Measurements from ENCODE around the gene DOK7.

Gene DOK7

GRCh38 chr4:3515646-3516045 lies 52.5 kb downstream of the DOK7 start:
- Histone ChIP-seq H4K8ac (ENCODE audit: low read depth, low read length) (no peak overlapping the region), H3K4me1 (ENCODE audit: control insufficient read depth in 1 of 2, insufficient read depth in 2 of 2, low read length in 2 of 2) (no peaks in the 10 kb centered on the region), H3K27me3 (ENCODE audit: insufficient read depth, low read length) (no peaks in the 10 kb centered on the region), H3K27ac (ENCODE audit: low read depth, low read length) (no peak overlapping the region), H3K4ac (ENCODE audit: low read depth, low read length) (no peak overlapping the region), H2BK120ac (ENCODE audit: insufficient read depth, low read length, poor library complexity) (no peak overlapping the region), H3K79me2 (ENCODE audit: control insufficient read depth, insufficient read depth, low read length, poor library complexity) (no peaks in the 10 kb centered on the region), H3K79me1 (ENCODE audit: low read length) (no peaks in the 10 kb centered on the region), H3K23ac (ENCODE audit: low read length) (no peak overlapping the region), H4K91ac (ENCODE audit: low read depth, low read length) (no peak overlapping the region), H3K9me3 (ENCODE audit: insufficient read depth, low read depth, low read length) (no peaks in the 10 kb centered on the region), H3K18ac (ENCODE audit: low read length) (no peak overlapping the region), H2AK5ac (ENCODE audit: low read length) (no peak overlapping the region), H3K36me3 (ENCODE audit: control insufficient read depth in 1 of 2, insufficient read depth in 2 of 2, low read length in 2 of 2) (peaks cover 89 to 92% of the 10 kb centered on the region in 2 experiments), H4K12ac (ENCODE audit: low read depth, low read length) (no peak overlapping the region), H3K14ac (ENCODE audit: low read length) (no peak overlapping the region), H3K9ac (ENCODE audit: low read length) (no peak overlapping the region), H3K4me2 (ENCODE audit: low read length) (no peak overlapping the region), H2AFZ (ENCODE audit: insufficient read depth, low read length, poor library complexity) (no peak overlapping the region), H2BK12ac (ENCODE audit: low read length) (no peak overlapping the region), H2BK5ac (ENCODE audit: low read depth, low read length, poor library complexity) (no peak overlapping the region), H3K4me3 (ENCODE audit: low read depth, low read length) (no peak overlapping the region)
- no CpG with 5 or more reads among the region's 15 CpGs for WGBS (ENCODE audit: extremely low coverage, insufficient coverage, insufficient read length)
- DNase-seq, result no peak

- H3K27me3 ChIP-seq (ENCODE audit: insufficient read depth, low read length), result no peaks in the 10 kb centered on the region
- no peaks in the 10 kb centered on the region for H3K79me1 ChIP-seq (ENCODE audit: low read length)
- no peak overlapping the region for H3K23ac ChIP-seq (ENCODE audit: low read length)
- no peak overlapping the region for H4K91ac ChIP-seq (ENCODE audit: low read depth, low read length)
- no peak overlapping the region for H3K4me3 ChIP-seq (ENCODE audit: low read depth, low read length)
- no peak for DNase-seq
- no peak overlapping the region for H2BK120ac ChIP-seq (ENCODE audit: insufficient read depth, low read length, poor library complexity)
- H3K9ac ChIP-seq (ENCODE audit: low read length), result no peak overlapping the region
- no peak overlapping the region for H2BK12ac ChIP-seq (ENCODE audit: low read length)
- H2AK5ac ChIP-seq (ENCODE audit: low read length), result no peak overlapping the region
- H4K8ac ChIP-seq (ENCODE audit: low read depth, low read length), result no peak overlapping the region
- H3K4ac ChIP-seq (ENCODE audit: low read depth, low read length), result no peak overlapping the region
- no peaks in the 10 kb centered on the region for H3K9me3 ChIP-seq (ENCODE audit: insufficient read depth, low read depth, low read length)
- no peak overlapping the region for H3K18ac ChIP-seq (ENCODE audit: low read length)
- no peaks in the 10 kb centered on the region for H3K4me1 ChIP-seq (ENCODE audit: control insufficient read depth in 1 of 2, insufficient read depth in 2 of 2, low read length in 2 of 2)
- H4K12ac ChIP-seq (ENCODE audit: low read depth, low read length), result no peak overlapping the region
- no peak overlapping the region for H3K27ac ChIP-seq (ENCODE audit: low read depth, low read length)
- no peak overlapping the region for H2BK5ac ChIP-seq (ENCODE audit: low read depth, low read length, poor library complexity)
- no peak overlapping the region for H3K14ac ChIP-seq (ENCODE audit: low read length)
- H3K79me2 ChIP-seq (ENCODE audit: control insufficient read depth, insufficient read depth, low read length, poor library complexity), result no peaks in the 10 kb centered on the region
- no peak overlapping the region for H3K4me2 ChIP-seq (ENCODE audit: low read length)
- H2AFZ ChIP-seq (ENCODE audit: insufficient read depth, low read length, poor library complexity), result no peak overlapping the region
- WGBS (ENCODE audit: extremely low coverage, insufficient coverage, insufficient read length), result no CpG with 5 or more reads among the region's 32 CpGs
- peaks cover 92 to 93% of the 10 kb centered on the region in 2 experiments for H3K36me3 ChIP-seq (ENCODE audit: control insufficient read depth in 1 of 2, insufficient read depth in 2 of 2, low read length in 2 of 2)
Observed at GRCh38 chr4:3516061-3516835, 53.1 kb downstream of the DOK7 start.

- no peak overlapping the region for H4K12ac ChIP-seq (ENCODE audit: low read depth, low read length)
- H2AFZ ChIP-seq (ENCODE audit: insufficient read depth, low read length, poor library complexity), result no peak overlapping the region
- no peak overlapping the region for H2AK5ac ChIP-seq (ENCODE audit: low read length)
- no peaks in the 10 kb centered on the region for H3K79me1 ChIP-seq (ENCODE audit: low read length)
- no peak for DNase-seq
- H3K9ac ChIP-seq (ENCODE audit: low read length), result no peak overlapping the region
- H3K27ac ChIP-seq (ENCODE audit: low read depth, low read length), result no peak overlapping the region
- no peak overlapping the region for H3K4me2 ChIP-seq (ENCODE audit: low read length)
- no peaks in the 10 kb centered on the region for H3K27me3 ChIP-seq (ENCODE audit: insufficient read depth, low read length)
- H3K4me1 ChIP-seq (ENCODE audit: control insufficient read depth in 1 of 2, insufficient read depth in 2 of 2, low read length in 2 of 2), result no peaks in the 10 kb centered on the region
- no peak overlapping the region for H3K4me3 ChIP-seq (ENCODE audit: low read depth, low read length)
- H3K79me2 ChIP-seq (ENCODE audit: control insufficient read depth, insufficient read depth, low read length, poor library complexity), result no peaks in the 10 kb centered on the region
- H4K91ac ChIP-seq (ENCODE audit: low read depth, low read length), result no peak overlapping the region
- no peak overlapping the region for H3K14ac ChIP-seq (ENCODE audit: low read length)
- H3K23ac ChIP-seq (ENCODE audit: low read length), result no peak overlapping the region
- no peak overlapping the region for H2BK12ac ChIP-seq (ENCODE audit: low read length)
- H3K4ac ChIP-seq (ENCODE audit: low read depth, low read length), result no peak overlapping the region
- peaks cover 92 to 93% of the 10 kb centered on the region in 2 experiments for H3K36me3 ChIP-seq (ENCODE audit: control insufficient read depth in 1 of 2, insufficient read depth in 2 of 2, low read length in 2 of 2)
- H2BK5ac ChIP-seq (ENCODE audit: low read depth, low read length, poor library complexity), result no peak overlapping the region
- H2BK120ac ChIP-seq (ENCODE audit: insufficient read depth, low read length, poor library complexity), result no peak overlapping the region
- no CpG with 5 or more reads among the region's 29 CpGs for WGBS (ENCODE audit: extremely low coverage, insufficient coverage, insufficient read length)
- no peak overlapping the region for H3K18ac ChIP-seq (ENCODE audit: low read length)
- no peak overlapping the region for H4K8ac ChIP-seq (ENCODE audit: low read depth, low read length)
- H3K9me3 ChIP-seq (ENCODE audit: insufficient read depth, low read depth, low read length), result no peaks in the 10 kb centered on the region
Observed at GRCh38 chr4:3516836-3517730, 54.0 kb downstream of the DOK7 start.

- Histone ChIP-seq H3K14ac (ENCODE audit: low read length) (no peak overlapping the region), H3K18ac (ENCODE audit: low read length) (no peak overlapping the region), H3K4ac (ENCODE audit: low read depth, low read length) (no peak overlapping the region), H2BK120ac (ENCODE audit: insufficient read depth, low read length, poor library complexity) (no peak overlapping the region), H2BK5ac (ENCODE audit: low read depth, low read length, poor library complexity) (no peak overlapping the region), H3K79me1 (ENCODE audit: low read length) (no peaks in the 10 kb centered on the region), H3K27ac (ENCODE audit: low read depth, low read length) (no peak overlapping the region), H4K8ac (ENCODE audit: low read depth, low read length) (no peak overlapping the region), H3K4me2 (ENCODE audit: low read length) (no peak overlapping the region), H3K79me2 (ENCODE audit: control insufficient read depth, insufficient read depth, low read length, poor library complexity) (no peaks in the 10 kb centered on the region), H2AK5ac (ENCODE audit: low read length) (no peak overlapping the region), H3K9me3 (ENCODE audit: insufficient read depth, low read depth, low read length) (no peaks in the 10 kb centered on the region), H3K36me3 (ENCODE audit: control insufficient read depth in 1 of 2, insufficient read depth in 2 of 2, low read length in 2 of 2) (peaks cover 90 to 92% of the 10 kb centered on the region in 2 experiments), H4K91ac (ENCODE audit: low read depth, low read length) (no peak overlapping the region), H2AFZ (ENCODE audit: insufficient read depth, low read length, poor library complexity) (no peak overlapping the region), H3K9ac (ENCODE audit: low read length) (no peak overlapping the region), H3K4me3 (ENCODE audit: low read depth, low read length) (no peak overlapping the region), H2BK12ac (ENCODE audit: low read length) (no peak overlapping the region), H3K23ac (ENCODE audit: low read length) (no peak overlapping the region), H3K4me1 (ENCODE audit: control insufficient read depth in 1 of 2, insufficient read depth in 2 of 2, low read length in 2 of 2) (no peaks in the 10 kb centered on the region), H3K27me3 (ENCODE audit: insufficient read depth, low read length) (no peaks in the 10 kb centered on the region), H4K12ac (ENCODE audit: low read depth, low read length) (no peak overlapping the region)
- WGBS (ENCODE audit: extremely low coverage, insufficient coverage, insufficient read length), result no CpG with 5 or more reads among the region's 49 CpGs
- no peak for DNase-seq
Observed at GRCh38 chr4:3517731-3518510, 54.8 kb downstream of the DOK7 start.
